Measurements from ENCODE around the gene ZNF544. TPM values are rescaled to one million over a fixed set of nuclear protein-coding genes. Genes with fewer than 3 reads are reported as not detected.
A peak's percentile ranks its signal among the peaks of the same experiment; 100 is the strongest.
"Not testable (repeated sequence)": the region's sequence is repeated elsewhere in the genome, so short reads cannot be mapped to it uniquely, and the experiment has no call there.

Gene ZNF544
- total RNA-seq, 1 experiment from 2014 or later = 64.8 TPM

- DNase-seq (ENCODE audit: low spot score) = no peak
These were observed 23.5 kb downstream of the ZNF544 start for GRCh38 chr19:58252102-58252685.

GRCh38 chr19:58258259-58258658 lies 29.5 kb downstream of the ZNF544 start:
- not testable (repeated sequence) for DNase-seq (ENCODE audit: low spot score)

- no peak for DNase-seq (ENCODE audit: low spot score)
These were observed 32.9 kb downstream of the ZNF544 start for GRCh38 chr19:58261600-58261967.

- DNase-seq (ENCODE audit: low spot score) = peak; percentile 35
These were observed 33.5 kb downstream of the ZNF544 start for GRCh38 chr19:58261968-58262921.

GRCh38 chr19:58262922-58263296 lies 34.2 kb downstream of the ZNF544 start:
- no peak for DNase-seq (ENCODE audit: low spot score)

GRCh38 chr19:58265100-58265499 lies 36.4 kb downstream of the ZNF544 start:
- no peak for DNase-seq (ENCODE audit: low spot score)

GRCh38 chr19:58268344-58268743 lies 39.6 kb downstream of the ZNF544 start:
- DNase-seq (ENCODE audit: low spot score) = no peak

- no peak for DNase-seq (ENCODE audit: low spot score)
These were observed 46.1 kb downstream of the ZNF544 start for GRCh38 chr19:58274771-58275201.

- DNase-seq (ENCODE audit: low spot score) = no peak
These were observed 46.9 kb downstream of the ZNF544 start for GRCh38 chr19:58275564-58275963.

- DNase-seq (ENCODE audit: low spot score) = no peak
These were observed 48.5 kb downstream of the ZNF544 start for GRCh38 chr19:58277197-58277596.

GRCh38 chr19:58277748-58278540 lies 49.2 kb downstream of the ZNF544 start:
- no peak for DNase-seq (ENCODE audit: low spot score)

GRCh38 chr19:58278541-58279041 lies 49.9 kb downstream of the ZNF544 start, which contains the start of gene ZNF8:
ZNF8 (plus strand) TSS chr19:58278955; CDS start chr19:58279082, 127 bp downstream.
- DNase-seq (ENCODE audit: low spot score) = peak; percentile 100

GRCh38 chr19:58279042-58279924 lies 50.6 kb downstream of the ZNF544 start:
- peak; percentile 52 for DNase-seq (ENCODE audit: low spot score)

- DNase-seq (ENCODE audit: low spot score) = no peak
These were observed 51.2 kb downstream of the ZNF544 start for GRCh38 chr19:58279925-58280316.

- no peak for DNase-seq (ENCODE audit: low spot score)
These were observed 55.5 kb downstream of the ZNF544 start for GRCh38 chr19:58284199-58284598.

- DNase-seq (ENCODE audit: low spot score) = no peak
These were observed 63.2 kb downstream of the ZNF544 start for GRCh38 chr19:58291943-58292342.

GRCh38 chr19:58294743-58295374 lies 66.1 kb downstream of the ZNF544 start:
- DNase-seq (ENCODE audit: low spot score) = no peak

- DNase-seq (ENCODE audit: low spot score) = no peak
These were observed 67.4 kb downstream of the ZNF544 start for GRCh38 chr19:58296104-58296503.

GRCh38 chr19:58300620-58301019 lies 71.9 kb downstream of the ZNF544 start:
- no peak for DNase-seq (ENCODE audit: low spot score)

GRCh38 chr19:58304255-58304654 lies 75.5 kb downstream of the ZNF544 start:
- no peak for DNase-seq (ENCODE audit: low spot score)
